GM12873 (cell line): Measurements from ENCODE around the gene HABP2.

Source experiments
- CTCF ChIP-seq: IDR thresholded peaks from 2 replicates; pipeline ENCODE4 v1.5.1; 2012; ENCODE audit warnings: low read depth, mild to moderate bottlenecking, moderate library complexity, low read length, control low read depth; ENCODE audit not compliant: insufficient read depth; ENCODE audit errors: missing control alignments

The HABP2 gene

GRCh38 chr10:113630929-113631533 is 78.2 kb downstream of the HABP2 start:
- TF ChIP-seq CTCF, result no peak

DNA sequence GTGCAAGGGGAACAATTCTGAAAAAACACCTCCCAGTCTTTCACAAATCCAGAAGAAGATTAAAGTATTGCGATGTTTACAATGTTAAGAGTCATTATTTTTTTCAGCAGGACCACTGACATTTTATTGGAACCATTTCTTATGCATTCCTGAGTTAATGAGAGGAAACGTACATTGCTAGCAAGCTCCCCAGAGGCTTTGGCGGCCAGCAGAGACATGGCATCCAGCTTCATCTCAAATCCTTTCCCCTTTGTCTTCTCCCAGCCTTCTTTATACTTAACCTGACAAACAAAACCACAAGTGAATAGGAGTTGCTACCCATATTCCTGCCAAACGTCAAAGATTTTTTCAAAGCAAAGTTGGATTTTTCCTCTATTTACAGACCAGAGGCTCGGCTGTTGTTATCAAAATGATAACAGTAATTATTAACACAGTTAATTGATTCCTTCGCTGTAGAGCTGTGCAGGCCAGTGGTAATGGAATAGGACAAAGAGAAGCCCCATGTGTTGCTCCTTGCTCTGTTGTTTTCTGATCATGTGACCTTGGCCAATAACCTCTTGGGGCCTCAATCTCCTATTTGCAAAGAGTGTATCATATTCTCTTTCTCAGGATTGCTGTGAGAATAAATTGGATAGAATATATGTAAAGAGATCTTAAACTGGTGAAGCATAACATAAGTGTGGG is 79.0 kb downstream of the HABP2 start:
- no peak for TF ChIP-seq CTCF
